ENCODE measurements around the gene SIGLEC12.
"Not testable (repeated sequence)": the region's sequence is repeated elsewhere in the genome, so short reads cannot be mapped to it uniquely, and the experiment has no call there.

The SIGLEC12 gene

DNA sequence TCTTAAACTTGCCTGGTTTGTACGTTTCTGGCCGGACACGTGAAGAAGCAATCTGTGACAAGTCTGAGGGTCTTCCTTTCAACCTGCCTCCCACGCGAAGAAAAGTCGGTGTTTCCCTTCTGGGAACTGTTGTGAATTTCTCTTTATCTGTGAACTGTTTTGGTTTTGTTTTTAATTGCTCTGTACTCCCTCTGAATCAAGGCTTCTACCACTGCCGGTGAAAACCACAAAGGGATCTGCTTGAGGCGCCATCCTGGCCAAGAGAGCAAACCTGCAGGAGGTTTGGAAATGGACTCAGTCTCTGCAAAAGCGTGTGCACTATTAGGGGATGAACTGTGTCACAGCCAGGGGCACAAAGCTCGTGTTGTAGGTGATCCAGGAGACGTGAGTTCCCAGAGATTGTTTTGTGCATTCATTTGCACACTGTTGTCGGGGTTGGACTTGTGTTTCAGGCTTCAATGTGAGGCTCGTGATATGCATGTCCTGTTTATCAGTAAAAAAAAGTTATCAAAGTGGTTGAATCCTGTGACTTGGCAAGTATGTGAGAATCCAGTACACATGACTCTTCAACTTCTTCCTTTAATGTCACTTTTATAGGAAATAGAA lies 53.1 kb downstream of the SIGLEC12 start:
- H3K4me3 ChIP-seq (ENCODE audit: low read depth in 1 of 5, low read length in 5 of 5) = no peak overlapping the region
- no peaks in the 10 kb centered on the region for H3K4me1 ChIP-seq (ENCODE audit: control insufficient read depth in 5 of 5, insufficient read depth in 5 of 5, low read length in 5 of 5)

DNA sequence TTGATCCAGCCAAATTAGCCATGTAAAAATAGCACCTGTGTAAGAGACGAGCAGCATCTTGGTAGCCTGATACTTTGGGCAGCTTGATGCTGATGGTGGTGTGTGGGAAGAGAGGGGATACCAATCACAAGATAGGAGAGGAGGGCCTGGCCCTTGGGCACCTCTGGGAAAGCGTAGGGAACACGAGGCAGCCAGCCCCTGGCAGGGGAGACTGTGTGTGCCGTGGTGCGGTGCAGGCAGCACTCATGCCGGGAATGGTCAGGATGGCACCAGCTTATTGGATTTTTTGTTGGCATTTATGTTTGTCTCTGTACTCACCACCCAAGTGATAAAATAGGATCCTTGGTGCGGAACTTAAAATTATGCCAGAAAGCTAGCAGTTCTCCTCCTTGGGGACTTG lies 53.6 kb downstream of the SIGLEC12 start:
- Histone ChIP-seq H3K4me1 (ENCODE audit: control insufficient read depth in 5 of 5, insufficient read depth in 5 of 5, low read length in 5 of 5) (no peaks in the 10 kb centered on the region), H3K4me3 (ENCODE audit: low read depth in 1 of 5, low read length in 5 of 5) (no peak overlapping the region), H3K36me3 (ENCODE audit: control insufficient read depth in 5 of 5, insufficient read depth in 5 of 5, low read length in 5 of 5) (no peaks in the 10 kb centered on the region), H3K9me3 (ENCODE audit: control insufficient read depth in 5 of 5, low read length in 5 of 5) (no peaks in the 10 kb centered on the region), H3K27ac (ENCODE audit: low read depth, low read length) (no peak overlapping the region), H3K9ac (ENCODE audit: low read length in 5 of 5) (no peak overlapping the region), H3K27me3 (ENCODE audit: control insufficient read depth in 5 of 5, insufficient read depth in 4 of 5, low read length in 5 of 5) (peaks cover 0 to 14% (median 3%) of the 10 kb centered on the region in 5 donors)

More for the DNA sequence above, 53.1 kb downstream of the SIGLEC12 start:
- H3K27ac ChIP-seq (ENCODE audit: low read depth, low read length) = no peak overlapping the region
- H3K27me3 ChIP-seq (ENCODE audit: control insufficient read depth in 5 of 5, insufficient read depth in 4 of 5, low read length in 5 of 5) = peaks cover 0 to 14% (median 3%) of the 10 kb centered on the region in 5 donors
- no peaks in the 10 kb centered on the region for H3K9me3 ChIP-seq (ENCODE audit: control insufficient read depth in 5 of 5, low read length in 5 of 5)
- no peaks in the 10 kb centered on the region for H3K36me3 ChIP-seq (ENCODE audit: control insufficient read depth in 5 of 5, insufficient read depth in 5 of 5, low read length in 5 of 5)
- H3K9ac ChIP-seq (ENCODE audit: low read length in 5 of 5) = no peak overlapping the region

DNA sequence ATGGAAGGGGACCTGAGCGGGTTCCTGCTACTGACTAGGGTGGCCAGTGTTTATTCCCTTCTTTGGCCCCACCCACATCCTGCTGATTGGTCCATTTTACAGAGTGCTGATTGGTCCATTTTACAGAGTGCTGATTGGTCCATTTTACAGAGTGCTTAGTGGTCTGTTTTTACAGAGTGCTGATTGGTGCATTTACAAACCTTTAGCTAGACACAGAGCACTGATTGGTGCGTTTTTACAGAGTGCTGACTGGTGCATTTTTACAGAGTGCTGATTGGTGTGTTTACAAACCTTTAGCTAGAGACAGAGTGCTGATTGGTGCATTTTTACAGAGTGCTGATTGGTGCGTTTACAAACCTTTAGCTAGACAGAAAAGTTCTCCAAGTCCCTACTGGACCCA lies 54.1 kb downstream of the SIGLEC12 start:
- not testable (repeated sequence) for H3K4me1 ChIP-seq (ENCODE audit: control insufficient read depth in 5 of 5, insufficient read depth in 5 of 5, low read length in 5 of 5); H3K36me3 ChIP-seq (ENCODE audit: control insufficient read depth in 5 of 5, insufficient read depth in 5 of 5, low read length in 5 of 5); H3K27ac ChIP-seq (ENCODE audit: low read depth, low read length); H3K9ac ChIP-seq (ENCODE audit: low read length in 5 of 5); H3K4me3 ChIP-seq (ENCODE audit: low read depth in 1 of 5, low read length in 5 of 5); H3K9me3 ChIP-seq (ENCODE audit: control insufficient read depth in 5 of 5, low read length in 5 of 5)
- peaks cover 0 to 14% (median 3%) of the 10 kb centered on the region in 5 donors for H3K27me3 ChIP-seq (ENCODE audit: control insufficient read depth in 5 of 5, insufficient read depth in 4 of 5, low read length in 5 of 5)

DNA sequence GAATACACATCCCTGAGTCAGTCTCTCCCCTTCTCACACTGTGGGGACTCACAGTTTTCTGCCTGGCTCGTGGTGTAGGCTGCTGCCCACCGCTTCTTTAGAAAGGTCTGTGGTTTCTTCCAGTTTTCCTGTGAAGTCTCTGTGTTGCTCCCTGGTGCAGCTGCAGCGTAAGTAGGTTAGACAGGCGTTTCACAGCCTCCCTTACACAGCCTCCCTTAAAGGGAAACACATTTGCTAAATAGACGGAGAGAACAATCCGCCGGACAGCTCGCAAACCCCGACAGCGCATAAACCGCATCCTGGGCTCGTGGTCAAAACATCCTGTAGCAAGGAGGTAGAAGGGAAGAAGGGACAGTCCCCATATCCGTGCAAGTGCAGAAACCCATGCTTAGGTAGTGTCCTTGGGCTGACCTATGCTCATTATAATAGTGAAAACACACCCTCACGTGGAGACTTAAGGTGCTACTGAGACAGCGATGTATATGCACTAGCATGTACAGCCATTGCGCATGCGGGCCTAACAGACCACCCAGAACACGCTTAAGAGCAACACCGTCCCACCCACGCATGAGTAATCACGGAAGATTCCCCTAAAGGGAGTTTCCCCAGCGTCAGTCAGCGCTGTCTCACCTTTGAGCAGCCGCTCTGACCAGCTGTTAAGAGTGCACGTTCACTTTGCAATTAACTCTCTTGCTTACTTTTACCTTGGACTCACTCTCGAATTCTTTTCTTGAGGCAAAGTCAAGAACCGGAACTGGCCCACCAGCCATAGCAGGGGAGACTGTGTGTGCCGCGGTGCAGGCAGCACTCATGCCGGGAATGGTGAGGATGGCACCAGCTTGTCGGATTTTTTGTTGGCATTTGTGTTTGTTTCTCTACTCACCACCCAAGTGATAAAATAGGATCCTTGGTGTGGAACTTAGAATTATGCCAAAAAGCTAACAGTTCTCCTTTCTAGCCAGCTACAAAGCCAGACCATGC lies 59.9 kb downstream of the SIGLEC12 start:
- H3K4me3 ChIP-seq (ENCODE audit: low read depth in 1 of 5, low read length in 5 of 5) = peak overlapping the region in 2 of 5 donors; percentile 6 to 29
- H3K9me3 ChIP-seq (ENCODE audit: control insufficient read depth in 5 of 5, low read length in 5 of 5) = peaks cover 0 to 3% (median 0%) of the 10 kb centered on the region in 5 donors
- H3K36me3 ChIP-seq (ENCODE audit: control insufficient read depth in 5 of 5, insufficient read depth in 5 of 5, low read length in 5 of 5) = no peaks in the 10 kb centered on the region
- peaks cover 8 to 19% (median 15%) of the 10 kb centered on the region in 5 donors for H3K27me3 ChIP-seq (ENCODE audit: control insufficient read depth in 5 of 5, insufficient read depth in 4 of 5, low read length in 5 of 5)
- H3K27ac ChIP-seq (ENCODE audit: low read depth, low read length) = no peak overlapping the region
- H3K4me1 ChIP-seq (ENCODE audit: control insufficient read depth in 5 of 5, insufficient read depth in 5 of 5, low read length in 5 of 5) = peaks cover 0 to 10% (median 0%) of the 10 kb centered on the region in 5 donors
- H3K9ac ChIP-seq (ENCODE audit: low read length in 5 of 5) = no peak overlapping the region
